Mesendoderm (in vitro differentiated cells): ENCODE measurements around the gene STAT5B.

Experiments
- DNase-seq: peaks from one replicate; pipeline ENCODE4 v3.0.0; 2013
- H2AK5ac ChIP-seq: 2 replicates; pipeline ENCODE4 v1.6.1; 2013; ENCODE audit warnings: low read length, inconsistent platforms
- H2BK120ac ChIP-seq: 2 replicates; pipeline ENCODE4 v1.6.1; 2013; ENCODE audit warnings: low read depth, mild to moderate bottlenecking, low read length, moderate library complexity, mixed read lengths
- H2BK15ac ChIP-seq: replicated peaks from 2 replicates; pipeline ENCODE4 v1.6.1; 2013; ENCODE audit warnings: low read depth, mild to moderate bottlenecking, moderate library complexity
- H2BK5ac ChIP-seq: 2 replicates; pipeline ENCODE4 v1.6.1; 2013; ENCODE audit warnings: low read length, inconsistent platforms
- H3K18ac ChIP-seq: 2 replicates; pipeline ENCODE4 v1.6.1; 2013; ENCODE audit warnings: mild to moderate bottlenecking, low read length, mixed read lengths
- H3K23ac ChIP-seq: one replicate; pipeline ENCODE4 v1.6.1; 2013; ENCODE audit warnings: low read length
- H3K27ac ChIP-seq: 2 replicates; pipeline ENCODE4 v1.5.1; 2013; ENCODE audit warnings: low read depth, mild to moderate bottlenecking, inconsistent platforms, low read length, moderate library complexity
- H3K27me3 ChIP-seq: 2 replicates; pipeline ENCODE4 v1.6.1; 2013; ENCODE audit warnings: low read length, control low read depth, mild to moderate bottlenecking, inconsistent platforms; ENCODE audit not compliant: insufficient read depth, poor library complexity
- H3K36me3 ChIP-seq: 2 replicates; pipeline ENCODE4 v1.6.1; 2013; ENCODE audit warnings: low read length, inconsistent platforms; ENCODE audit not compliant: control insufficient read depth, insufficient read depth
- H3K4ac ChIP-seq: one replicate; pipeline ENCODE4 v1.6.1; 2013; ENCODE audit warnings: low read depth, mild to moderate bottlenecking, low read length, moderate library complexity
- H3K4me1 ChIP-seq: 2 replicates; pipeline ENCODE4 v1.6.1; 2013; ENCODE audit warnings: low read depth, low read length, inconsistent platforms; ENCODE audit not compliant: control insufficient read depth
- H3K4me2 ChIP-seq: 2 replicates; pipeline ENCODE4 v1.6.1; 2013; ENCODE audit warnings: low read length
- H3K4me3 ChIP-seq: 2 replicates; pipeline ENCODE4 v1.5.1; 2013; ENCODE audit warnings: mild to moderate bottlenecking, low read length
- H3K56ac ChIP-seq: one replicate; pipeline ENCODE4 v1.6.1; 2013; ENCODE audit warnings: low read length
- H3K79me1 ChIP-seq: 2 replicates; pipeline ENCODE4 v1.6.1; 2013; ENCODE audit warnings: low read length, inconsistent platforms
- H3K79me2 ChIP-seq: 2 replicates; pipeline ENCODE4 v1.6.1; 2013; ENCODE audit warnings: mild to moderate bottlenecking, low read length; ENCODE audit not compliant: control insufficient read depth, insufficient read depth
- H3K9ac ChIP-seq: 2 replicates; pipeline ENCODE4 v1.6.1; 2013; ENCODE audit warnings: low read length, inconsistent platforms
- H4K5ac ChIP-seq: one replicate; pipeline ENCODE4 v1.6.1; 2013; ENCODE audit warnings: low read length
- H4K8ac ChIP-seq: one replicate; pipeline ENCODE4 v1.6.1; 2013; ENCODE audit warnings: low read depth, mild to moderate bottlenecking, control low read depth, low read length, moderate library complexity
- WGBS: extraction: QIAGEN DNeasy Blood & Tissue Kit; methylation state at CpG from one replicate; pipeline ENCODE4 v1.1.7; 2013; ENCODE audit warnings: low lambda C conversion rate, missing lambda C conversion rate; ENCODE audit not compliant: insufficient coverage; ENCODE audit errors: extremely low coverage; 5-methylcytosine and 5-hydroxymethylcytosine counted together

Gene STAT5B

GRCh38 chr17:42309986-42310786 lies 34.0 kb upstream of the STAT5B start:
- H4K8ac ChIP-seq = no peak overlapping the region
- no peaks in the 10 kb centered on the region for H3K79me2 ChIP-seq
- no peak overlapping the region for H3K4me2 ChIP-seq
- no peak overlapping the region for H3K9ac ChIP-seq
- no peak overlapping the region for H3K27ac ChIP-seq
- H4K5ac ChIP-seq = no peak overlapping the region
- WGBS = no CpG with 5 or more reads among the region's 19 CpGs
- no peak overlapping the region for H2BK120ac ChIP-seq
- no peaks in the 10 kb centered on the region for H3K27me3 ChIP-seq
- no peak overlapping the region for H2BK5ac ChIP-seq
- no peak overlapping the region for H3K23ac ChIP-seq
- H3K18ac ChIP-seq = no peak overlapping the region
- H2AK5ac ChIP-seq = no peak overlapping the region
- H3K4me3 ChIP-seq = no peak overlapping the region
- no peak overlapping the region for H3K56ac ChIP-seq
- H3K79me1 ChIP-seq = no peaks in the 10 kb centered on the region
- no peaks in the 10 kb centered on the region for H3K36me3 ChIP-seq
- peaks cover 6% of the 10 kb centered on the region for H3K4me1 ChIP-seq
- no peak overlapping the region for H2BK15ac ChIP-seq
- no peak for DNase-seq
- no peak overlapping the region for H3K4ac ChIP-seq

- Histone ChIP-seq H3K18ac (no peak overlapping the region), H2BK5ac (no peak overlapping the region), H3K27ac (no peak overlapping the region), H3K36me3 (no peaks in the 10 kb centered on the region), H3K4ac (no peak overlapping the region), H3K23ac (no peak overlapping the region), H3K4me3 (no peak overlapping the region), H4K5ac (no peak overlapping the region), H3K9ac (no peak overlapping the region), H3K79me1 (no peaks in the 10 kb centered on the region), H2AK5ac (no peak overlapping the region), H2BK15ac (no peak overlapping the region), H3K79me2 (no peaks in the 10 kb centered on the region), H2BK120ac (no peak overlapping the region), H3K27me3 (no peaks in the 10 kb centered on the region), H3K4me2 (no peak overlapping the region), H4K8ac (no peak overlapping the region), H3K4me1 (peaks cover 6% of the 10 kb centered on the region), H3K56ac (no peak overlapping the region)
- no peak for DNase-seq
- WGBS = no CpG with 5 or more reads among the region's 9 CpGs
Measured at GRCh38 chr17:42309142-42309541, 33.0 kb upstream of the STAT5B start.

GRCh38 chr17:42308446-42308845 lies 32.3 kb upstream of the STAT5B start:
- H3K27me3 ChIP-seq = no peaks in the 10 kb centered on the region
- H3K56ac ChIP-seq = no peak overlapping the region
- no peak overlapping the region for H2BK120ac ChIP-seq
- no peak overlapping the region for H3K4me2 ChIP-seq
- H3K4me3 ChIP-seq = no peak overlapping the region
- H2BK15ac ChIP-seq = no peak overlapping the region
- H2AK5ac ChIP-seq = no peak overlapping the region
- no peak overlapping the region for H2BK5ac ChIP-seq
- H3K4ac ChIP-seq = no peak overlapping the region
- DNase-seq = no peak
- H3K9ac ChIP-seq = no peak overlapping the region
- no peaks in the 10 kb centered on the region for H3K79me2 ChIP-seq
- H4K8ac ChIP-seq = no peak overlapping the region
- no peak overlapping the region for H3K23ac ChIP-seq
- no peaks in the 10 kb centered on the region for H3K36me3 ChIP-seq
- WGBS = no CpG with 5 or more reads among the region's 7 CpGs
- no peak overlapping the region for H4K5ac ChIP-seq
- H3K27ac ChIP-seq = no peak overlapping the region
- no peaks in the 10 kb centered on the region for H3K79me1 ChIP-seq
- no peak overlapping the region for H3K18ac ChIP-seq
- peaks cover 2% of the 10 kb centered on the region for H3K4me1 ChIP-seq

- H3K4me2 ChIP-seq = no peak overlapping the region
- H3K27me3 ChIP-seq = no peaks in the 10 kb centered on the region
- no peak overlapping the region for H3K9ac ChIP-seq
- no peak overlapping the region for H3K27ac ChIP-seq
- H3K56ac ChIP-seq = no peak overlapping the region
- H3K79me1 ChIP-seq = no peaks in the 10 kb centered on the region
- WGBS = no CpG with 5 or more reads among the region's 19 CpGs
- H3K36me3 ChIP-seq = no peaks in the 10 kb centered on the region
- no peak overlapping the region for H4K5ac ChIP-seq
- no peak overlapping the region for H2BK120ac ChIP-seq
- no peak overlapping the region for H3K23ac ChIP-seq
- no peak overlapping the region for H3K4me3 ChIP-seq
- no peak overlapping the region for H3K18ac ChIP-seq
- no peak overlapping the region for H3K4ac ChIP-seq
- H2BK5ac ChIP-seq = no peak overlapping the region
- H2AK5ac ChIP-seq = no peak overlapping the region
- no peaks in the 10 kb centered on the region for H3K79me2 ChIP-seq
- no peak overlapping the region for H4K8ac ChIP-seq
- H3K4me1 ChIP-seq = no peaks in the 10 kb centered on the region
- H2BK15ac ChIP-seq = no peak overlapping the region
- no peak for DNase-seq
Measured at GRCh38 chr17:42307362-42307927, 31.3 kb upstream of the STAT5B start.

- Histone ChIP-seq H3K9ac (no peak overlapping the region), H3K79me1 (no peaks in the 10 kb centered on the region), H3K56ac (no peak overlapping the region), H2BK5ac (no peak overlapping the region), H3K23ac (no peak overlapping the region), H3K4ac (no peak overlapping the region), H3K27me3 (no peaks in the 10 kb centered on the region), H3K79me2 (no peaks in the 10 kb centered on the region), H4K8ac (no peak overlapping the region), H3K4me3 (no peak overlapping the region), H2BK15ac (no peak overlapping the region), H3K27ac (no peak overlapping the region), H4K5ac (no peak overlapping the region), H3K4me2 (no peak overlapping the region), H3K18ac (no peak overlapping the region), H3K36me3 (no peaks in the 10 kb centered on the region), H2AK5ac (no peak overlapping the region), H2BK120ac (no peak overlapping the region), H3K4me1 (no peaks in the 10 kb centered on the region)
- DNase-seq = no peak
- no CpG with 5 or more reads among the region's 5 CpGs for WGBS
Measured at GRCh38 chr17:42306385-42306667, 30.1 kb upstream of the STAT5B start.
